SK-N-SH (cell line): Measurements from ENCODE around the gene PDLIM5. TPM values are rescaled to one million over a fixed set of nuclear protein-coding genes. Genes with fewer than 3 reads are reported as not detected.

Source experiments
- CTCF ChIA-PET: fragments of 300-600, 350-600 bp; formaldehyde crosslinking; extraction: SDS; loops from one replicate; lab custom pipeline; 2021; lab: Yijun Ruan, JAX
- POLR2A ChIA-PET: fragments of 350-600 bp; sonication (Branson Sonifier 250); formaldehyde crosslinking; extraction: SDS; loops from one replicate; lab custom pipeline; 2020; ENCODE audit warnings: antibody characterized with exemption, inconsistent platforms; lab: Yijun Ruan, JAX
- DNase-seq: peaks from one replicate; pipeline ENCODE4 v3.0.0; 2012
- H2AFZ ChIP-seq: fragments of 200-600 bp; sonication (generic); 2 replicates; pipeline ENCODE4 v1.8.1; 2016; ENCODE audit warnings: antibody characterized with exemption, mild to moderate bottlenecking, low read depth
- H3F3A ChIP-seq: fragments of 200-600 bp; sonication (generic); replicated peaks from 2 replicates; pipeline ENCODE3; 2016; ENCODE audit warnings: antibody characterized with exemption, mild to moderate bottlenecking; ENCODE audit not compliant: insufficient read depth
- H3K27ac ChIP-seq, 2 experiments: fragments of 200-500 bp in 1 of 2; fragments of 200-600 bp in 1 of 2; sonication (Bioruptor generic) in 1 of 2; sonication (generic), shearing (Covaris generic) in 1 of 2; 2 replicates each; pipeline versions ENCODE4 v1.5.1 to v1.6.1; 2014 to 2016; ENCODE audit warnings: low read depth in 2 of 2, inconsistent platforms in 1 of 2, low read length in 1 of 2, mild to moderate bottlenecking in 1 of 2, mixed read lengths in 1 of 2
- H3K27me3 ChIP-seq: fragments of 200-600 bp; sonication (generic), shearing (Covaris generic); 2 replicates; pipeline ENCODE4 v1.6.1; 2016; ENCODE audit warnings: mixed run types; ENCODE audit not compliant: insufficient read depth
- H3K36me3 ChIP-seq, 2 experiments: fragments of 200-500 bp in 1 of 2; fragments of 200-600 bp in 1 of 2; sonication (Bioruptor generic) in 1 of 2; sonication (generic) in 1 of 2; replicated peaks in 1 of 2; 2 replicates each; pipeline versions ENCODE3 to v1.5.1; 2014 to 2016; ENCODE audit warnings: low read length in 1 of 2, mild to moderate bottlenecking in 1 of 2; ENCODE audit not compliant: insufficient read depth in 2 of 2, control insufficient read depth in 1 of 2
- H3K4me1 ChIP-seq, 2 experiments: fragments of 200-500 bp in 1 of 2; fragments of 200-600 bp in 1 of 2; sonication (Bioruptor generic) in 1 of 2; sonication (generic), shearing (Covaris generic) in 1 of 2; 2 replicates each; pipeline versions ENCODE4 v1.5.1 to v1.6.1; 2014 to 2016; ENCODE audit warnings: low read depth in 1 of 2, low read length in 1 of 2, mixed run types in 1 of 2; ENCODE audit not compliant: insufficient read depth in 2 of 2, control insufficient read depth in 1 of 2
- H3K4me2 ChIP-seq: fragments of 200-600 bp; sonication (generic), shearing (Covaris generic); 2 replicates; pipeline ENCODE4 v1.6.1; 2017; ENCODE audit warnings: mixed run types
- H3K4me3 ChIP-seq, 2 experiments: fragments of 200-500 bp in 1 of 2; fragments of 200-600 bp in 1 of 2; sonication (Bioruptor generic) in 1 of 2; sonication (generic), shearing (Covaris generic) in 1 of 2; 2 replicates each; pipeline versions ENCODE4 v1.5.1 to v1.8.1; 2014 to 2016; ENCODE audit warnings: low read depth in 2 of 2, inconsistent platforms in 1 of 2, low read length in 1 of 2, mild to moderate bottlenecking in 1 of 2, mixed read lengths in 1 of 2, moderate library complexity in 1 of 2
- H3K79me2 ChIP-seq: fragments of 200-600 bp; sonication (generic); 2 replicates; pipeline ENCODE4 v1.8.1; 2017; ENCODE audit warnings: mild to moderate bottlenecking; ENCODE audit not compliant: insufficient read depth
- H3K9ac ChIP-seq: fragments of 200-600 bp; sonication (generic); 2 replicates; pipeline ENCODE4 v1.6.1; 2017; ENCODE audit warnings: mixed run types
- H3K9me2 ChIP-seq: fragments of 200-600 bp; sonication (generic); 2 replicates; pipeline ENCODE4 v1.6.1; 2017; ENCODE audit warnings: mixed run types
- H3K9me3 ChIP-seq: fragments of 200-600 bp; sonication (generic); 2 replicates; pipeline ENCODE4 v1.6.1; 2017; ENCODE audit warnings: mixed run types, mild to moderate bottlenecking, moderate library complexity
- H4K20me1 ChIP-seq: fragments of 200-600 bp; sonication (generic); 2 replicates; pipeline ENCODE4 v1.6.1; 2017; ENCODE audit warnings: mild to moderate bottlenecking, mixed run types; ENCODE audit not compliant: insufficient read depth
- CHD2 ChIP-seq: fragments of 150-350 bp; IDR thresholded peaks from 2 replicates; pipeline ENCODE4 v1.6.1; 2018; ENCODE audit warnings: low read length; ENCODE audit not compliant: partially characterized antibody
- CTCF ChIP-seq: fragments of 200-600 bp; sonication (generic); IDR thresholded peaks from 2 replicates; pipeline ENCODE4 v1.6.1; 2017; ENCODE audit warnings: antibody characterized with exemption, mild to moderate bottlenecking, moderate library complexity
- ELF1 ChIP-seq: IDR thresholded peaks from 2 replicates; pipeline ENCODE4 v1.4.0; 2012
- EP300 ChIP-seq, 2 experiments: IDR thresholded peaks; 2 replicates each; pipeline versions ENCODE4 v1.4.0 to v1.6.1; 2012; ENCODE audit warnings: borderline replicate concordance in 1 of 2, low read depth in 1 of 2, low read length in 1 of 2
- FOXM1 ChIP-seq: IDR thresholded peaks from 2 replicates; pipeline ENCODE4 v1.4.0; 2012; ENCODE audit warnings: low read depth, mild to moderate bottlenecking
- JUND ChIP-seq: IDR thresholded peaks from 2 replicates; pipeline ENCODE4 v1.4.0; 2012
- RAD21 ChIP-seq: IDR thresholded peaks from 2 replicates; pipeline ENCODE4 v1.6.1; 2012; ENCODE audit warnings: mild to moderate bottlenecking, low read length
- REST ChIP-seq: IDR thresholded peaks from 2 replicates; pipeline ENCODE4 v1.6.1; 2012; ENCODE audit warnings: mild to moderate bottlenecking, low read depth, low read length, moderate library complexity
- RFX5 ChIP-seq: IDR thresholded peaks from 2 replicates; pipeline ENCODE4 v1.6.1; 2012; ENCODE audit warnings: mild to moderate bottlenecking, improper control_type of control experiment, low read length
- RXRA ChIP-seq: IDR thresholded peaks from 2 replicates; pipeline ENCODE4 v1.4.0; 2012; ENCODE audit warnings: low read depth, mild to moderate bottlenecking, borderline replicate concordance
- SMC3 ChIP-seq: IDR thresholded peaks from 2 replicates; pipeline ENCODE4 v1.6.1; 2012; ENCODE audit warnings: low read depth, low read length, improper control_type of control experiment
- TCF12 ChIP-seq: IDR thresholded peaks from 2 replicates; pipeline ENCODE4 v1.4.0; 2012
- TEAD4 ChIP-seq: IDR thresholded peaks from 2 replicates; pipeline ENCODE4 v1.4.0; 2012; ENCODE audit warnings: mild to moderate bottlenecking, borderline replicate concordance; ENCODE audit not compliant: insufficient read depth
- USF2 ChIP-seq: fragments of 150-350 bp; IDR thresholded peaks from 2 replicates; pipeline ENCODE4 v1.6.1; 2017; ENCODE audit warnings: antibody characterized with exemption, low read length, low read depth, borderline replicate concordance
- YY1 ChIP-seq: IDR thresholded peaks from 2 replicates; pipeline ENCODE4 v1.4.0; 2012; ENCODE audit warnings: low read depth, mild to moderate bottlenecking
- WGBS: methylation state at CpG from one replicate; pipeline ENCODE4 v1.1.6; 2017; ENCODE audit warnings: low lambda C conversion rate; 5-methylcytosine and 5-hydroxymethylcytosine counted together
- polyA plus RNA-seq, 3 experiments: library from polyadenylated mRNA; depleted of rRNA; stranded (reverse); fragments of >200 nt; gene quantifications; 2 replicates each; pipeline ENCODE4 v1.2.3, GENCODE V29; 2012
- TF ChIP-seq, protein P1 (sequence below): IDR thresholded peaks from 2 replicates; pipeline ENCODE4 v1.4.0; 2012; ENCODE audit warnings: low read depth, borderline replicate concordance
- TF ChIP-seq, protein P2 (sequence below): IDR thresholded peaks from 2 replicates; pipeline ENCODE4; 2012
- TF ChIP-seq, protein P3 (sequence below): IDR thresholded peaks from 2 replicates; pipeline ENCODE4 v1.4.0; 2012; ENCODE audit warnings: low read depth, borderline replicate concordance

The PDLIM5 gene
- polyA plus RNA-seq, 1 of the 3 experiments (the other 2 are of a cell fraction) = 36.7 TPM

- no peaks in the 10 kb centered on the region for H3K9me3 ChIP-seq
- POLR2A ChIA-PET = no interaction called here
- H3K36me3 ChIP-seq = peaks cover 0 to 8% of the 10 kb centered on the region in 2 experiments
- H3K9ac ChIP-seq = no peak overlapping the region
- H3K27ac ChIP-seq = no peak overlapping the region
- DNase-seq = no peak
- H3K4me2 ChIP-seq = no peak overlapping the region
- H3F3A ChIP-seq = peaks cover 5% of the 10 kb centered on the region
- TF ChIP-seq REST (no peak), CHD2 (no peak), FOXM1 (no peak), TEAD4 (no peak), JUND (no peak), RXRA (no peak), RFX5 (no peak), USF2 (no peak), TCF12 (no peak), EP300 (IDR thresholded peaks at IDR 0.05; ENCODE audit: borderline replicate concordance in 1 of 2, low read depth in 1 of 2, low read length in 1 of 2) (no peak), ELF1 (no peak), RAD21 (no peak), CTCF (no peak), SMC3 (no peak), YY1 (no peak)
- TF ChIP-seq, protein P1, sequence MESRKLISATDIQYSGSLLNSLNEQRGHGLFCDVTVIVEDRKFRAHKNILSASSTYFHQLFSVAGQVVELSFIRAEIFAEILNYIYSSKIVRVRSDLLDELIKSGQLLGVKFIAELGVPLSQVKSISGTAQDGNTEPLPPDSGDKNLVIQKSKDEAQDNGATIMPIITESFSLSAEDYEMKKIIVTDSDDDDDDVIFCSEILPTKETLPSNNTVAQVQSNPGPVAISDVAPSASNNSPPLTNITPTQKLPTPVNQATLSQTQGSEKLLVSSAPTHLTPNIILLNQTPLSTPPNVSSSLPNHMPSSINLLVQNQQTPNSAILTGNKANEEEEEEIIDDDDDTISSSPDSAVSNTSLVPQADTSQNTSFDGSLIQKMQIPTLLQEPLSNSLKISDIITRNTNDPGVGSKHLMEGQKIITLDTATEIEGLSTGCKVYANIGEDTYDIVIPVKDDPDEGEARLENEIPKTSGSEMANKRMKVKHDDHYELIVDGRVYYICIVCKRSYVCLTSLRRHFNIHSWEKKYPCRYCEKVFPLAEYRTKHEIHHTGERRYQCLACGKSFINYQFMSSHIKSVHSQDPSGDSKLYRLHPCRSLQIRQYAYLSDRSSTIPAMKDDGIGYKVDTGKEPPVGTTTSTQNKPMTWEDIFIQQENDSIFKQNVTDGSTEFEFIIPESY = no peak
- TF ChIP-seq, protein P2, sequence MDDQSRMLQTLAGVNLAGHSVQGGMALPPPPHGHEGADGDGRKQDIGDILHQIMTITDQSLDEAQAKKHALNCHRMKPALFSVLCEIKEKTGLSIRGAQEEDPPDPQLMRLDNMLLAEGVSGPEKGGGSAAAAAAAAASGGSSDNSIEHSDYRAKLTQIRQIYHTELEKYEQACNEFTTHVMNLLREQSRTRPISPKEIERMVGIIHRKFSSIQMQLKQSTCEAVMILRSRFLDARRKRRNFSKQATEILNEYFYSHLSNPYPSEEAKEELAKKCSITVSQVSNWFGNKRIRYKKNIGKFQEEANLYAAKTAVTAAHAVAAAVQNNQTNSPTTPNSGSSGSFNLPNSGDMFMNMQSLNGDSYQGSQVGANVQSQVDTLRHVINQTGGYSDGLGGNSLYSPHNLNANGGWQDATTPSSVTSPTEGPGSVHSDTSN = no peak
- TF ChIP-seq, protein P3, sequence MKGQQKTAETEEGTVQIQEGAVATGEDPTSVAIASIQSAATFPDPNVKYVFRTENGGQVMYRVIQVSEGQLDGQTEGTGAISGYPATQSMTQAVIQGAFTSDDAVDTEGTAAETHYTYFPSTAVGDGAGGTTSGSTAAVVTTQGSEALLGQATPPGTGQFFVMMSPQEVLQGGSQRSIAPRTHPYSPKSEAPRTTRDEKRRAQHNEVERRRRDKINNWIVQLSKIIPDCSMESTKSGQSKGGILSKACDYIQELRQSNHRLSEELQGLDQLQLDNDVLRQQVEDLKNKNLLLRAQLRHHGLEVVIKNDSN = no peak
- peaks cover 88% of the 10 kb centered on the region for H3K79me2 ChIP-seq
- no peak overlapping the region for H3K4me3 ChIP-seq
- H3K27me3 ChIP-seq = no peaks in the 10 kb centered on the region
- H2AFZ ChIP-seq = no peak overlapping the region
- 76% methylated on average over 5 of the region's 5 CpGs for WGBS
- peaks cover 0 to 12% of the 10 kb centered on the region in 2 experiments; a peak in 3 of 4 replicates for H3K4me1 ChIP-seq
- CTCF ChIA-PET = no interaction called here
- H3K9me2 ChIP-seq = no peaks in the 10 kb centered on the region
- no peaks in the 10 kb centered on the region for H4K20me1 ChIP-seq
Observed at GRCh38 chr4:94567811-94568210, 116.1 kb downstream of the PDLIM5 start.
